HG03045 (cell line): Measurements from ENCODE around the gene NMS.

ENCODE experiments used
- ATAC-seq: cut with Tn5 transposase; IDR thresholded peaks from one replicate; pipeline ENCODE4 v1.9.1; 2021; ENCODE audit warnings: mild to moderate bottlenecking, moderate library complexity; ENCODE audit not compliant: unreplicated experiment

Gene NMS

DNA sequence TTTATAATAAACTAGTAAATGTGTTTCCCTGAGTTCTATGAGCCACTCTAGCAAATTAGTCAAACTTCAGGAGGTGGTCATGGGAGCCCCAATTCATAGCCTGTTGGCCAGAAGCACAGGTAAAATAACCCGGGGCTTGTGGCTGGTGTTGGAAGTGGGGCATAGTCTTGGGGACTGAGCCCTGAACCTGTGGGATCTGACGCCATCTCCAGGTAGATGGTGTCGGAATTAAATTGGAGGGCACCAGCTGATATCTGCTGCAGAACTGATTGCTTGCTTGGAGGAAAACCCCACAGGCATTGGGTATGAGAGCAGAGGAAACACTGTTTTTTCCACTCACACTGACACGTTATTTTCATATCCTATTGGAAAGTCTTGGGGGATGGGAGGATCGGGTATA lies 14.1 kb downstream of the NMS start:
- no peak for ATAC-seq

DNA sequence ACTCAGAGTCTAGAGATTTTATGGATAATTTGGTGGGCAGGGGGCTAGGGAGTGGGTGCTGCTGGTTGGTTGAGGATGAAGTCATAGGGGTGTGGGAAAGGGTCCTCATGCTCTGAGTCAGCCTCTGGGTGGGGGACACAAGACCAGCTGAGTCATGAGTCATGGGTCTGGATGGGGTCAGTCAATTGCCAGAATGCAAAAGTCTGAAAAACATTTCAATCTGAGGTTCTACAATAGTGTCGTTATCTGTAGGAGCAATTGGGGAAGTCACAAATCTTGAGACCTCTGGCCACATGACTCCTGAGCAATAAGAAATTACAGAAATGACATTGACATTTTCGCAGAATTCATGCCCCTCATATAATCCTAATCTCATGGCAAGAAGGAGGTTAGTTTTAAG lies 15.1 kb downstream of the NMS start:
- no peak for ATAC-seq

DNA sequence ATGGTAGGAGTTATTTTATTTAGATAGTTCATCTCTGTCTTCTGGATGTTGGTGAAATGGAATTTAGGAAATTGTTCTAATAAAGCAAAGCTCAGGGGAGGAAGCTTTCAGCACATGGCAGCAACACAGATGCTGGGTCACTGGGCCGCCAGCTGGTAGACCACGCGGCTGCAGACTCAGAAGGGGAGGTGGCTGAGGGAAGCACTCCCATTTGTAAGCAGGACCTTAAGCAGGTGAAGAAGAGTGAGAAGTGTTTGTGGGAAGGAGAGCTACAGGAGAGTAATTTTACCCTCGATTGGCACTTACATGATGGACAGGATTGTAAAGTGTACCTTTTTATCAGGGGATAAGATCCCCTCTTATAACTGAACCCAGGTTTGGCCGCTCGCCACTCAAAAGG lies 24.4 kb downstream of the NMS start:
- no peak for ATAC-seq

DNA sequence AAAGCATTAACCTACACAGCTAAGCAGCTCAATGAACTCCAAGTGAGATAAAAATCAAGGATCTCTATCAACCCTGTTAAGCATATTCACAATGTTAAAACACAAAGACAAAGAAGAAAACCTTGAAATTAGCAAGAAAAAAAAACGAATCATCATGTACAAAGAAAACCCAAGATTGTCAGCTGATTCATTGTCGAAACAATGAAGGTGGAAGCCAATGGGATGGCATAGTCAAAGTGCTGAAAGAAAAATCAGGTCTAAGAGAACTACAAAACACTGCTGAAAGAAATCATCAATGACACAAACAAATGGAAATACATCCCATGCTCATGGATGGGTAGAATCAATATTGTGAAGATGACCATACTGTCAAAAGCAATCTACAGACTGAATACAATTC lies 32.5 kb downstream of the NMS start:
- no peak for ATAC-seq

DNA sequence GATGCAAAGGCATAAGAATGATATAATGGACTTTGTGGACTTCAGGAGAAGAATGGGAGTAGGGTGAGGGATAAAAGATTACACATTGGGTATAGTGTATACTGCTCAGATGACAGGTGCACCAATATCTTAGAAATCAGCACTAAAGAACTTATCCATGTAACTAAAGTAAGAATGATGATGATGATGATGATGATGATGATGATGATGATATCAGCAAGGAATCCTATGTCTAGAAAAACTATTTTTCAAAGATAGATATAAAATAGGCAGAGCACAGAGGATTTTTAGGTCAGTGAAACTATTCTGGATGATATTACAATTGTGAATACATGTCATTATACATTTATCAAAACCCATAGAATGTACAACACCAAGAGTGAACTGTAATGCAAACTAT lies 34.3 kb downstream of the NMS start:
- no peak for ATAC-seq

DNA sequence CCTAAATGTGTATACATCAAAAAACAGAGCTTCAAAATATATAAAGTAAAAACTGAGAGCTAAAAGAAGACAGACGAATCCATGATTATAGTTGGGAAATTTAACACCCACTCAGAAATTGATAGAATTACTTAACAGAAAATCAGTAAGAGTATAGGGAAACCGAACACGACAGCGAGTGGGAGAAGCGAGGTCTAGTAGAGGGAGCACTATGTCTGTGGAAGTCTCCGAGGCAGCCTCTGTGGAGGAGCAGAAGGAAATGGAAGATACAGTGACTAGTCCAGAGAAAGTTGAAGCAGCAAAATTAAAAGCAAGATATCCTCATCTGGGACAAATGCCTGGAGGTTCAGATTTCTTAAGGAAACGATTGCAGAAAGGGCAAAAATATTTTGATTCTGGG lies 38.8 kb downstream of the NMS start:
- no peak for ATAC-seq

DNA sequence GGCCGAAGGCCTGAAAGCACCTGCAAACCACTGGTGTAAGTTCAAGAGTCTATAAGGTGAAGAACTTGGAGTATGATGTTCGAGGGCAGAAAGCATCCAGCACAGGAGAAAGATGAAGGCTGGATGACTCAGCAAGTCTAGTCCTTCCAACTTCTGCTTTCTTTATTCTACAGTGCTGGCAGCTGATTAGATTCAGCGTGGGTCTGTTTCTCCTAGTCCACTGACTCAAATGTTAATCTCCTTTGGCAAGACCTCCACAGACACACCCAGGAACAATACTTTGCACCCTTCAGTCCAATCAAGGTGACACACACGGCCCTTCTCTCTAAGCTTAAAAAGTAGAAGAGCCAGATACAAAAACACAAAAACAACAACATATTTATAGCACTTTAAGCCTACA lies 43.4 kb downstream of the NMS start:
- no peak for ATAC-seq

DNA sequence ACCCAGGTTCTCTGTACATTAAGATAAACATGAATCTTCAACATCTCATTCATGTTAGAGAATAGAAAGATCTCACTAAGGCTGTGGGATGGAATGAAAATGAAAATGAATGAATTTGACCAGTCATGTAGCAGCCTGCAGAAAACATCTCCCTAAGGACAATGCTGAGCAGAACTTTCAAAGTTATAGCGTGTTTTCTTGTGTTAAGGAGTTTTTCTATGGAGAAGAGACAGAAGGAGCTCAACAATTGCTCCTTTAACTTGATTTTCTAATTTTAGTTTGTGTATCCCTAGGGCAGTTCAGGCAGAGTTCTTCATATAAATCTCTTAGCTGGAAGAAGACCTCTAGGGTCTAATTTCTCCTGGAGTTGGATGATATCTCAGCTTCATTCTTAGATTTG lies 47.3 kb downstream of the NMS start:
- no peak for ATAC-seq

DNA sequence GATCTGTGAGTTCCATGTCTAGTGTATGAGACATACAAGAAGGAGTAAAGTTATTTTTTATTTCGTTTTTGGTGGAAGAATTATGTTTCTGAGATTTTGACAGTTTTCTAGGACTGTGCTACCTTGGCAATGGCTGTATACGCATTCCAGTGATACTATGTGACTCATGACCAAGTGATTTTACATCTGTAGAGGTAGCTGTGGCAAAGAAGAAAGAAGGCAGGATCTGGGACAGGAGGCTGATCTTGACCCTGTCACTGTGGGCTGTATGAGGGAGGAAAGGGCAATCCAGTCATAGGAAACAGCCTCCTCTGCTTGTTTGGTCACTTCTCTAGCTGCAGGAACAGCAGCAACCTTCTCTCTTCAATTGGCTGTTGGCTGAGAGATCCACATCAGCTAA lies 48.5 kb downstream of the NMS start:
- ATAC-seq, result no peak

DNA sequence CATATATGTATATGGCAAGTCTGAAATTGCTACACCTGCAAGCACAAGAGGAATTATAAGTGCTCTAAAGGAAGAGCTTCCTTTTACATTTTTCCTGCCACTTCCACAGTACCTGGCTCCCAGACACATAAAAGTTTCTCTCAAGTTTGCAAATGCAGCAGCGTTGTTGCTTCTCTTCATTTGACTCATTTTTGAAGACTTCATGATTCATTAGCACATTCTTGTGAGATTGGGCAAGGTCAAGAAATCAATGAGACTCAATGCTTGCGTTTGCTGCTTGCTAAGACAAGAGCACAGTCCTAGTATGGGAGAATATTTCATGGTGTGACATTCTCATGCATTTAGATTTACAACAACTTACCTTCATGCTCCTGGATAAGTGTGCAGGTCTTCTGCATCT lies 49.9 kb downstream of the NMS start:
- ATAC-seq, result no peak

DNA sequence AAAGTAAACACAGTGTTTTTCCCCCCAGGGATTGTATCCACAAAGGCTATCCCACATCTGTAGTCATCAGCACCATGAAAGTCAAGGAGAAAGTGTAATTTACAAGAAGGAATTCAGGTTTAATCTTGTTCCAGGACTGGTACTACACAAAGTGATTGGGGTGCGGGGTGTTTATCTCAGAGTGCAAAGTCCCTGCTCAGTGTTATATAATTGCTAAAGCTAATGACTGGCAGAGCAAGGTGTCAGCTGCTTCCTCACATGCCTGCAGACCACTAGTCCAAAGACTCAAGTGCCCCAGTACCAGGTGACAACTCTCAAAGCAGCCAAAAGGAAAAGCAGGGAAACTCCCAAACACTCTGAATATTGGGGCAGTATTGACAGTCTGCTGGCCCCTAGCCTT lies 52.1 kb downstream of the NMS start:
- no peak for ATAC-seq

DNA sequence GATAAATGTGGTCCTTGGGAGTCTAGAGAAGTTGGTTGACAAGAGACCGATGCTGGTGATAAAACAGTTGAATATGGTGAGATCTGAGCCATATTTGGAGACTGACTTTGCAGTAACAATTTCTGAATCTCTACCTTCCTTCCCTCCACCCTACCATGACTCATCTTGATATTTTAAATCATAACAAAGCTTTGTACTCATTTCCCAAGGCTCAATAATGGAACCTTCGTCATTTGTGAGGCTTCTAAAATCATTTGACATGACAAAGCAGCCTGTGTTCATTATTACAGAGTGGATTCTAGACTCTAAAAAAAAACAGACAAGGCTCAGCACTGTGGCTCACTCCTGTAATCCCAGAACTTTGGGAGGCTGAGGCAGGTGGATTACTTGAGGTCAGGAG lies 54.0 kb downstream of the NMS start:
- no peak for ATAC-seq

DNA sequence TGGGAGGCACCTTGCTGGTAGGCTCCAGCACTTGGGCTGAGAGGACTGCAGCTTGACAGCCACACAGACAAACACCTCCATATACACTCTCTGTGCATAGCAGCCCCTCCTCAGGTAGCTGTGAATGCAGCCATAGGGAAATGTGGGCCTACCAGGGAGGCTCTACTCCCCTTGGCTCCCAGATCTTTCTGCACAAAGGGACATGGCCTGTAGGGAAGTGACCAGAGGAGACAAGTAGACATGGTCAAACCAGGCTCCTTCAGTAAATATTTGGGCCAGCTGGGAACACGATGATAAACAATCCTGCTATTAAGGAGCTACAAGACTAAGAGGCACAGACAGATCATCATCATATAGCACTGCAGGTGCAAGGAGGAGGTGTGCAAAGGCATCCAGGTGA lies 56.6 kb downstream of the NMS start:
- ATAC-seq, result no peak

DNA sequence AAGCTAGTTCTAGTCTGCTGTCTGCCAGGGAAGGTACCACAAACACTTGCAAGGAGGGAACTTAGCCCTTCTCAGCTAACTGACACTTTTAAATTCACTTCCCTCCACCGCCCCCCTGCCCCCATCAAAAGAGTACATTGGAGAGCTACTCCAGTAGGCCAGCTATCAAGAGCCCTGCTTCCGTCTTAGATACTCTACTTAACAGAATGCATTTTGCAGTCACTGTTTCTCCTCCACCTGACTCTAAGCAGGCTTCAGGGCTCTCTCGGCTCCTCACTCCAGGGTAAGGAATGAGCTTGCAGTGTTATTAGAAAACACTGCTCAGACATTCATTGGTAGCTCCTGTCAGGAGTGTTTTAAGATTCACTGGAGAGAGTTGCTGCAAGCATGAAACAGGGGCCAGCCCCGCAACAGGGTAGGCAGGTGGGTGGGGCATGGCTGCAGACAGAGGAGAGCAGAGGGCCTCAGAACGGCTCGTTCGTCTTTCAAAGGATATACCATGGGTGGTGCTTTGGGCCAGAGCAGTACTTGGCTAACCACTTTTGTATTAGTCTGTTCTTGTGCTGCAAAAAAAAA lies 57.2 kb downstream of the NMS start:
- no peak for ATAC-seq

DNA sequence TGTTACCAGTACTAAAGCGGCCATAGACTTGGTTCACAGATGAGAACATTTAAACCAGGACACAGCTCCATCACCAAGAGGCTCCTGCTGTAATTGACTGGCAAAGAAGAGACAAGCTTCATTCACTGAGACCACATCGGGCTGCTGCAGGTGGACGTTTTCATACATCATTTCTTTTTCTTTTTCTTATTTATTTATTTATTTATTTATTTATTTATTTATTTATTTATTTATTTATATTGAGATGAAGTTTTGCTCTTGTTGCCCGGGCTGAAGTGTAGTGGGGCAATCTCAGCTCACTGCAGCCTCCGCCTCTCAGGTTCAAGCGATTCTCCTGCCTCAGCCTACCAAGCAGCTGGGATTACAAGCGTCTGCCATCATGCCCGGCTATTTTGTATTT lies 58.9 kb downstream of the NMS start:
- ATAC-seq, result no peak

DNA sequence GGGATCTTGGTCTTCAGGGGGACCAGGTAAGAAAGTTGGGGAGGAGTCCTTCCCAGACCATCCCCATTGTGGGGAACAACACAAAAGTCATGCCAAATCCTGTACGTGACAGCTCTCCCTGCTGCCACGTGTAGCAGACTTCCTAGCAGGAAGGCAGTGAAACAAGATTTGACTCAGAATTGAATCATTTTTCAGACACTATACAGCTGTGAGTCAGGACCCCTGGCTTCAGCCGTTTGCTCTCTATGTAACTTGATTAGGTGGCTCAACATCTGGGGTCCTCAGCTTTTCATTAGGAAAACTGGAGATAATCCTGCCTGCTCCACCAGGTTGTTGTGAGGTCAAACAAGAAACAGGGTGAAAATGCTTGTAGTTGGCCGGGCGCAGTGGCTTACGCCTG lies 59.6 kb downstream of the NMS start:
- no peak for ATAC-seq
